Adrenal gland (tissue), 12 donors: ENCODE measurements around the gene SVEP1. TPM values are rescaled to one million over a fixed set of nuclear protein-coding genes. Genes with fewer than 3 reads are reported as not detected.
"Not testable (repeated sequence)": the region's sequence is repeated elsewhere in the genome, so short reads cannot be mapped to it uniquely, and the experiment has no call there.

Source experiments
- DNase-seq, 7 donors: peaks; one replicate each; pipeline ENCODE4 v3.0.0-alpha.2; 2019 to 2020
- H3K27ac ChIP-seq, 5 donors: fragments of 200-600 bp; sonication (generic) in 4 of 5; 1 replicate in 3 of 5; 2 replicates in 2 of 5; pipeline versions ENCODE4 v1.5.1 to v1.8.0; 2016 to 2020; ENCODE audit warnings: mild to moderate bottlenecking in 1 of 5
- H3K27me3 ChIP-seq: fragments of 200-600 bp; 2 replicates; pipeline ENCODE4 v1.8.0; 2021
- H3K36me3 ChIP-seq, 2 donors: fragments of 200-600 bp; replicated peaks in 1 of 2; 1 replicate in 1 of 2; 2 replicates in 1 of 2; pipeline versions ENCODE4 v1.5.1 to v1.8.0; 2018 to 2022
- H3K4me1 ChIP-seq, 2 donors: fragments of 200-600 bp; replicated peaks in 1 of 2; 1 replicate in 1 of 2; 2 replicates in 1 of 2; pipeline versions ENCODE4 v1.5.1 to v1.8.0; 2018 to 2021
- H3K4me3 ChIP-seq, 4 donors: fragments of 200-600 bp; sonication (generic) in 3 of 4; one replicate each; pipeline ENCODE4 v1.5.1; 2016 to 2018
- H3K9me3 ChIP-seq, 3 donors: fragments of 200-600 bp; sonication (generic) in 1 of 3; replicated peaks in 1 of 3; 1 replicate in 2 of 3; 2 replicates in 1 of 3; pipeline versions ENCODE4 v1.5.1 to v1.8.0; 2016 to 2021
- POLR2A ChIP-seq, 2 donors: fragments of 450-650 bp; IDR thresholded peaks; one replicate each; pipeline ENCODE4 v1.6.1; 2017; ENCODE audit warnings: antibody characterized with exemption in 2 of 2, mild to moderate bottlenecking in 2 of 2, moderate library complexity in 1 of 2
- WGBS, 4 donors: extraction: QIAGEN DNeasy Blood & Tissue Kit in 2 of 4; methylation state at CpG; one replicate each; pipeline versions ENCODE4 v1.1.5 to v1.1.7; 2013 to 2017; 5-methylcytosine and 5-hydroxymethylcytosine counted together
- intact Hi-C, 2 donors: fragments of 100-400 bp; cut with DNase I; formaldehyde crosslinking; loops; one replicate each; pipeline versions ENCODE4 v1.14.1 to v1.15.0; 2022 to 2023
- polyA plus RNA-seq, 3 donors: library from polyadenylated mRNA; stranded (reverse); fragments of 200-250 nt in 2 of 3; fragments of 350-450 nt in 1 of 3; fragmentation: Illumina TruSeq in 1 of 3; extraction: RNeasy Lipid Tissue Mini Kit (QIAGEN cat#74804) in 1 of 3; gene quantifications; one replicate each; pipeline ENCODE4 v1.2.3, GENCODE V29; 2013 to 2014
- total RNA-seq, 9 donors: library from RNA; depleted of rRNA in 4 of 9; stranded (reverse); fragments of >200 nt in 4 of 9; fragments of 120-200 nt in 1 of 9; fragmentation: NEBNext Ultra II Directional in 1 of 9; extraction: Animal tissue kit (Norgen Biotek cat#: 25700) in 1 of 9; gene quantifications; one replicate each; pipeline versions ENCODE4 v1.1.0 to v1.2.4, GENCODE V29; 2013 to 2023
- TF ChIP-seq, protein P1 (sequence below), 6 experiments: fragments of 450-650 bp in 4 of 6; fragments of 200-600 bp in 2 of 6; sonication (generic) in 1 of 6; IDR thresholded peaks; 1 replicate in 5 of 6; 2 replicates in 1 of 6; pipeline versions ENCODE4 v1.5.1 to v1.8.0; 2016 to 2021; ENCODE audit warnings: antibody characterized with exemption in 6 of 6, mild to moderate bottlenecking in 2 of 6, moderate library complexity in 1 of 6
- donor health status: healthy with polysubstance abuse.
- donor health status: Bipolar disorder and iron deficiency.
- donor health status: DM: yes; HTN: yes; CAD: no.
- donor health status: DM: no; HTN: no; CAD: no.
- donor health status: DM: no; HTN: no; CAD: no.
- donor health status: DM: yes; HTN: yes; CAD: no.

SVEP1 gene
- total and polyA plus RNA-seq, 12 donors, result 2.2 to 45.3 (median 23.0) TPM

DNA sequence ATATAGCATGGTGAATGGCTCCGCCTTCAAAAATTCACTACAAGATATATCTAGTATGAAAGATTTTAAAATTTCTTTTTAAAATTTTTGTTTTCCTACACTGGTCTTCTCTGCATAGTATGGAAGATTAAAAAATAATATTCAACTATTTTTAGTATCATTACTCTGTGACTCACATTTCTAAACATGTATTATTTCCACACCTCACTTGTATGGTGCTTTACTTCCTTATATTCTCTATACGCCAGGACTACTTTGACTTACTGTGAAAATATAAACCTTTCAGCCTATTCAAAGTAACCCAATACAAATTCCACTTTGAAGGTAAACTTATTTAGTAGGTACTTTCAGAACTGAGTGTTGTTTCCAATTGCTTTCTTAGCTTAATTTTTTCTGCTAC lies 215.1 kb downstream of the SVEP1 start:
- intact Hi-C loops, result no loop called here
- no peaks in the 10 kb centered on the region for H3K4me1 ChIP-seq
- no peaks in the 10 kb centered on the region for H3K27me3 ChIP-seq
- H3K27ac ChIP-seq, result no peak overlapping the region
- H3K9me3 ChIP-seq, result no peaks in the 10 kb centered on the region
- no peak overlapping the region for H3K4me3 ChIP-seq
- H3K36me3 ChIP-seq, result no peaks in the 10 kb centered on the region
- 78 to 93% (median 83%) methylated on average over 2 of the region's 2 CpGs for WGBS, 4 donors
- TF ChIP-seq, protein P1, sequence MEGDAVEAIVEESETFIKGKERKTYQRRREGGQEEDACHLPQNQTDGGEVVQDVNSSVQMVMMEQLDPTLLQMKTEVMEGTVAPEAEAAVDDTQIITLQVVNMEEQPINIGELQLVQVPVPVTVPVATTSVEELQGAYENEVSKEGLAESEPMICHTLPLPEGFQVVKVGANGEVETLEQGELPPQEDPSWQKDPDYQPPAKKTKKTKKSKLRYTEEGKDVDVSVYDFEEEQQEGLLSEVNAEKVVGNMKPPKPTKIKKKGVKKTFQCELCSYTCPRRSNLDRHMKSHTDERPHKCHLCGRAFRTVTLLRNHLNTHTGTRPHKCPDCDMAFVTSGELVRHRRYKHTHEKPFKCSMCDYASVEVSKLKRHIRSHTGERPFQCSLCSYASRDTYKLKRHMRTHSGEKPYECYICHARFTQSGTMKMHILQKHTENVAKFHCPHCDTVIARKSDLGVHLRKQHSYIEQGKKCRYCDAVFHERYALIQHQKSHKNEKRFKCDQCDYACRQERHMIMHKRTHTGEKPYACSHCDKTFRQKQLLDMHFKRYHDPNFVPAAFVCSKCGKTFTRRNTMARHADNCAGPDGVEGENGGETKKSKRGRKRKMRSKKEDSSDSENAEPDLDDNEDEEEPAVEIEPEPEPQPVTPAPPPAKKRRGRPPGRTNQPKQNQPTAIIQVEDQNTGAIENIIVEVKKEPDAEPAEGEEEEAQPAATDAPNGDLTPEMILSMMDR (IDR thresholded peaks at IDR 0.05), result no peak
- no peak for TF ChIP-seq POLR2A (IDR thresholded peaks at IDR 0.05)
- DNase-seq, result no peak

DNA sequence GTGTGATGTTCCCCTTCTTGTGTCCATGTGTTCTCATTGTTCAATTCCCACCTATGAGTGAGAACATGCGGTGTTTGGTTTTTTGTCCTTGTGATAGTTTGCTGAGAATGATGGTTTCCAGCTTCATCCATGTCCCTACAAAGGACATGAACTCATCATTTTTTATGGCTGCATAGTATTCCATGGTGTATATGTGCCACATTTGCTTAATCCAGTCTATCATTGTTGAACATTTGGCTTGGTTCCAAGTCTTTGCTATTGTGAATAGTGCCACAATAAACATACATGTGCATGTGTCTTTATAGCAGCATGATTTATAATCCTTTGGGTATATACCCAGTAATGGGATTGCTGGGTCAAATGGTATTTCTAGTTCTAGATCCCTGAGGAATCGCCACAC lies 220.5 kb downstream of the SVEP1 start:
- DNase-seq, H3K9me3 ChIP-seq, intact Hi-C loops, H3K27ac ChIP-seq, H3K27me3 ChIP-seq, H3K4me1 ChIP-seq, H3K4me3 ChIP-seq, H3K36me3 ChIP-seq: not testable (repeated sequence)
- 83 to 96% methylated on average over 1 to 2 of the region's 2 CpGs; no CpG with 5 or more reads in 2 of the 4 donors for WGBS, 4 donors

GRCh38 chr9:110357505-110357904 lies 222.0 kb downstream of the SVEP1 start:
- TF ChIP-seq POLR2A (IDR thresholded peaks at IDR 0.05), result no peak
- TF ChIP-seq, protein P1 (IDR thresholded peaks at IDR 0.05), result no peak
- WGBS, 4 donors, result 72 to 80% (median 73%) methylated on average over 2 of the region's 2 CpGs
- intact Hi-C loops, result no loop called here
- no peak for DNase-seq
- Histone ChIP-seq H3K27me3 (no peaks in the 10 kb centered on the region), H3K4me1 (no peaks in the 10 kb centered on the region), H3K27ac (no peak overlapping the region), H3K36me3 (no peaks in the 10 kb centered on the region), H3K9me3 (no peaks in the 10 kb centered on the region), H3K4me3 (no peak overlapping the region)

DNA sequence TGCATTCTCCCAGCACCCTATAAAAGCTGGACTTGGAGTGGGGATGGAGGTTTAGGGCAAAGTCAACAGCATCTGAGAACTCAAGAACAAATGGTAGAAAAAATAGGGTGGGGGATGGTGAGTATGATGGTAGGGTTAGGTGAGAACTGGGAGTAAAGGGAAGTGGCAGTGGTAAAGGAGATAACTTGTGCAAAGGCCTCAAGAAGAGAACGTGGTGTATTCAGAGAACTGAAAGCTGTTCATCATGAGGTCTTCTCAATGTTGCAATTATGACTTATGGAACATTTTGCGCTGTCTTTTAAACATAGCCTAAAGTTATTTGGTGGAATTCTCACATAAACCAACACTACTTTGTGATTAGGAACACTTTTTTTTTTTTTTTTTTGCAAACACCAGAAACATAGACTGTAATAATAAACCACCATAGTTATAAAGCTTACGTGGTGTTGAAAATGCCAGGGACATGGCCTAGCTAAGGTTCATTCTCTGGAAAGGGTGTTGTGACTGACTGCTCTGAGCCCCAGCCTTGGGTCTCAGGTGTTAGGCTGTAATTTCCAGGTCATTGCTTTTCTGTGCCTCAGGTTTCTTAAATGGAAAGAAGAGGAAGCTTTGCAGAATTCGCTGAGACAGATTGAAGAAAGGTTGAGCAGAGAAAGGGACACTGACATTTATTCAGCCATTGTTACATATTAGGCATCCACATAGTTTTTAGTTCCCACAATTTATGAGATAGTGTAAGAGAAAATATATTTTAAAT lies 222.7 kb downstream of the SVEP1 start:
- H3K4me1 ChIP-seq, result no peaks in the 10 kb centered on the region
- intact Hi-C loops, result no loop called here
- no peak overlapping the region for H3K4me3 ChIP-seq
- DNase-seq, result no peak
- no peaks in the 10 kb centered on the region for H3K36me3 ChIP-seq
- no peaks in the 10 kb centered on the region for H3K27me3 ChIP-seq
- 67 to 83% (median 74%) methylated on average over 4 of the region's 4 CpGs for WGBS, 4 donors
- H3K27ac ChIP-seq, result no peak overlapping the region
- H3K9me3 ChIP-seq, result no peaks in the 10 kb centered on the region
- TF ChIP-seq POLR2A (IDR thresholded peaks at IDR 0.05), result no peak
- TF ChIP-seq, protein P1 (IDR thresholded peaks at IDR 0.05), result no peak

- TF ChIP-seq POLR2A (IDR thresholded peaks at IDR 0.05), result no peak
- TF ChIP-seq, protein P1 (IDR thresholded peaks at IDR 0.05), result no peak
- DNase-seq, result no peak
- no peaks in the 10 kb centered on the region for H3K36me3 ChIP-seq
- no peaks in the 10 kb centered on the region for H3K4me1 ChIP-seq
- H3K27ac ChIP-seq, result no peak overlapping the region
- WGBS, 4 donors, result 71 to 94% (median 85%) methylated on average over 2 of the region's 2 CpGs
- intact Hi-C loops, result no loop called here
- H3K9me3 ChIP-seq, result no peaks in the 10 kb centered on the region
- no peak overlapping the region for H3K4me3 ChIP-seq
- H3K27me3 ChIP-seq, result no peaks in the 10 kb centered on the region
Measured at GRCh38 chr9:110355911-110356310, 223.6 kb downstream of the SVEP1 start.
